GM10248 (cell line): Measurements from ENCODE around the gene SENP1.
"Not testable (repeated sequence)": the region's sequence is repeated elsewhere in the genome, so short reads cannot be mapped to it uniquely, and the experiment has no call there.

Source experiments
- CTCF ChIA-PET: fragments of 300-600 bp; sonication (Branson Sonifier 250); formaldehyde crosslinking; extraction: SDS; loops from one replicate; lab custom pipeline; 2021; ENCODE audit warnings: antibody characterized with exemption; lab: Yijun Ruan, JAX
- POLR2A ChIA-PET: fragments of 350-650 bp; sonication (Branson Sonifier 250); formaldehyde crosslinking; extraction: SDS; loops from one replicate; lab custom pipeline; 2020; ENCODE audit warnings: antibody characterized with exemption; lab: Yijun Ruan, JAX
- DNase-seq: peaks from one replicate; pipeline ENCODE4 v3.0.0; 2012; ENCODE audit errors: extremely low spot score
- CTCF ChIP-seq: IDR thresholded peaks from 2 replicates; pipeline ENCODE4 v1.5.1; 2012; ENCODE audit warnings: mild to moderate bottlenecking, low read depth; ENCODE audit errors: extremely low read depth, missing control alignments, control extremely low read depth

The SENP1 gene

GRCh38 chr12:48119078-48119833 is 13.4 kb upstream of the SENP1 start, which contains the start of gene PFKM:
Gene PFKM, plus strand, starts transcription at chr12:48119364. Its CDS starts 3,411 bp downstream, at chr12:48122775.
- POLR2A ChIA-PET: interaction anchor here (0.6 to 1.0 kb wide), 4 partner anchors 14 to 67 kb away, joined by 3 read pairs; partner anchors contain the start of gene SENP1
- TF ChIP-seq CTCF: no peak
- DNase-seq: peak; percentile 92
- CTCF ChIA-PET: interaction anchor here (1.0 to 1.6 kb wide), 7 partner anchors 9 to 26 kb away, joined by 3 to 6 read pairs (median 4); partner anchors contain the start of gene SENP1

- CTCF ChIA-PET: interaction anchor here (1.0 to 1.6 kb wide), 5 partner anchors 8 to 23 kb away, joined by 3 to 6 read pairs (median 4); partner anchors contain the start of gene SENP1
- no peak for TF ChIP-seq CTCF
- POLR2A ChIA-PET: interaction anchor here (0.8 to 1.0 kb wide), 2 partner anchors 20 to 27 kb away, joined by 3 read pairs; no protein-coding TSS in a partner anchor
- DNase-seq: no peak
Measured at GRCh38 chr12:48118284-48118871, 12.5 kb upstream of the SENP1 start.

GRCh38 chr12:48115957-48116356 is 10.1 kb upstream of the SENP1 start:
- TF ChIP-seq CTCF: no peak
- POLR2A ChIA-PET: no interaction called here
- DNase-seq: no peak
- CTCF ChIA-PET: interaction anchor here (1.2 to 2.3 kb wide), 3 partner anchors 8 to 73 kb away, joined by 3 to 12 read pairs (median 3); partner anchors contain the start of gene SENP1

GRCh38 chr12:48111312-48111693 is 5.4 kb upstream of the SENP1 start:
- POLR2A ChIA-PET, CTCF ChIA-PET, DNase-seq: not testable (repeated sequence)

- CTCF ChIA-PET: interaction anchor here (0.8 kb wide), 1 partner anchor 8 kb away, joined by 4 read pairs; the partner anchor contains the start of gene PFKM
- DNase-seq: no peak
- no peak for TF ChIP-seq CTCF
- POLR2A ChIA-PET: no interaction called here
Measured at GRCh38 chr12:48110691-48111311, 4.9 kb upstream of the SENP1 start.

- TF ChIP-seq CTCF: no peak
- ChIA-PET POLR2A (interaction anchor here (0.5 kb wide), 1 partner anchor 1694 kb away, joined by 3 read pairs; no protein-coding TSS in a partner anchor), CTCF (interaction anchor here (1.1 to 1.4 kb wide), 2 partner anchors 10 to 12 kb away, joined by 3 to 6 read pairs; partner anchors contain the start of gene PFKM)
- DNase-seq: no peak
Measured at GRCh38 chr12:48109424-48109823, 3.5 kb upstream of the SENP1 start.
